Thyroid gland (tissue), 4 donors: ENCODE results near the gene PDS5A.

Source experiments
- CTCF ChIP-seq, 6 experiments: fragments of 200-600 bp in 3 of 6; fragments of 450-650 bp in 3 of 6; sonication (generic) in 3 of 6; IDR thresholded peaks; one replicate each; pipeline ENCODE4 v1.5.1; 2016 to 2019; ENCODE audit warnings: antibody characterized with exemption in 6 of 6, mild to moderate bottlenecking in 2 of 6, inconsistent platforms in 1 of 6, moderate library complexity in 1 of 6
- POLR2A ChIP-seq, 2 donors: fragments of 450-650 bp; IDR thresholded peaks; one replicate each; pipeline ENCODE4 v1.6.1; 2017; ENCODE audit warnings: antibody characterized with exemption in 2 of 2, mild to moderate bottlenecking in 2 of 2, moderate library complexity in 1 of 2

- TF ChIP-seq CTCF (IDR thresholded peaks at IDR 0.05) (no peak), POLR2A (IDR thresholded peaks at IDR 0.05) (no peak)
Observed at GRCh38 chr4:39975488-39976089, 2.1 kb downstream of the PDS5A start.
